ENCODE measurements around the gene RAB17.

Gene RAB17

GRCh38 chr2:237527766-237528165, 62.8 kb downstream of the RAB17 start:
- H3K9me3 ChIP-seq (ENCODE audit: control insufficient read depth, insufficient read depth, low read length): no peaks in the 10 kb centered on the region
- H3K36me3 ChIP-seq (ENCODE audit: insufficient read depth, low read length): no peaks in the 10 kb centered on the region
- peaks cover 8% of the 10 kb centered on the region for H3K4me1 ChIP-seq (ENCODE audit: insufficient read depth, low read length)

GRCh38 chr2:237527233-237527632, 63.3 kb downstream of the RAB17 start:
- Histone ChIP-seq H3K9ac (ENCODE audit: low read depth, low read length) (no peak overlapping the region), H3K36me3 (ENCODE audit: insufficient read depth, low read length) (no peaks in the 10 kb centered on the region)

More at GRCh38 chr2:237527766-237528165, 62.8 kb downstream of the RAB17 start:
- no peak overlapping the region for H3K9ac ChIP-seq (ENCODE audit: low read depth, low read length)

GRCh38 chr2:237525559-237526157, 64.9 kb downstream of the RAB17 start:
- Histone ChIP-seq H3K36me3 (ENCODE audit: insufficient read depth, low read length) (no peaks in the 10 kb centered on the region), H3K9ac (ENCODE audit: low read depth, low read length) (no peak overlapping the region), H3K9me3 (ENCODE audit: control insufficient read depth, insufficient read depth, low read length) (no peaks in the 10 kb centered on the region), H3K4me1 (ENCODE audit: insufficient read depth, low read length) (no peaks in the 10 kb centered on the region)

More at GRCh38 chr2:237527233-237527632, 63.3 kb downstream of the RAB17 start:
- Histone ChIP-seq H3K9me3 (ENCODE audit: control insufficient read depth, insufficient read depth, low read length) (no peaks in the 10 kb centered on the region), H3K4me1 (ENCODE audit: insufficient read depth, low read length) (peaks cover 6% of the 10 kb centered on the region)

- Histone ChIP-seq H3K4me1 (ENCODE audit: insufficient read depth, low read length) (no peaks in the 10 kb centered on the region), H3K9ac (ENCODE audit: low read depth, low read length) (no peak overlapping the region), H3K36me3 (ENCODE audit: insufficient read depth, low read length) (no peaks in the 10 kb centered on the region), H3K9me3 (ENCODE audit: control insufficient read depth, insufficient read depth, low read length) (no peaks in the 10 kb centered on the region)
Measured at GRCh38 chr2:237524631-237525030, 65.9 kb downstream of the RAB17 start.
